Measurements from ENCODE around the gene CDK1.

The CDK1 gene

DNA sequence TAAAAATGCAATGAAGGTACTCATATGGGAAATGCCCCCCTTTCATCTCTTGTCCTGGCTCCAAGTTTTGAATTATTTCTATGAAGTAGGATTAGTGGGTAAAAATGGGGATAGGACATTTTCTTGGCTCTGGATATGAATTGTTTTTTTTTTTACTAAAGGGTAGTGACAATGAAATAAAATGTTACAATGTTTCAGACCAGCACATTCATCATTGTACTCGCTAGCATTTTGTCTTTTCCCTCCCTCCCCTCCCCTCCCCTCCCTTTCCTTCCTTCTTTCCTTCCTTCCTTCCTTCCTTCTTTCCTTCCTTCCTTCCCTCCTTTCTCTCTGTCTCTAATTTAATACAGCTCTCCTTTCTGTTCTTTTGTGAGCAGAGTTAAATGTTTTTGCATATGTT, 64.4 kb downstream of the CDK1 start:
- Mint-ChIP-seq H3K4me1 (ENCODE audit: low read depth) (no peaks in the 10 kb centered on the region), H3K36me3 (ENCODE audit: low read depth) (no peaks in the 10 kb centered on the region), H3K27me3 (peaks cover 2% of the 10 kb centered on the region), H3K27ac (no peak overlapping the region), H3K9me3 (no peaks in the 10 kb centered on the region), H3K4me3 (no peak overlapping the region)
- DNase-seq, result no peak
